ENCODE measurements around the gene MC2R. TPM values are rescaled to one million over a fixed set of nuclear protein-coding genes. Genes with fewer than 3 reads are reported as not detected.

The MC2R gene
- total RNA-seq, 4 donors from 2014 or later, result not detected

DNA sequence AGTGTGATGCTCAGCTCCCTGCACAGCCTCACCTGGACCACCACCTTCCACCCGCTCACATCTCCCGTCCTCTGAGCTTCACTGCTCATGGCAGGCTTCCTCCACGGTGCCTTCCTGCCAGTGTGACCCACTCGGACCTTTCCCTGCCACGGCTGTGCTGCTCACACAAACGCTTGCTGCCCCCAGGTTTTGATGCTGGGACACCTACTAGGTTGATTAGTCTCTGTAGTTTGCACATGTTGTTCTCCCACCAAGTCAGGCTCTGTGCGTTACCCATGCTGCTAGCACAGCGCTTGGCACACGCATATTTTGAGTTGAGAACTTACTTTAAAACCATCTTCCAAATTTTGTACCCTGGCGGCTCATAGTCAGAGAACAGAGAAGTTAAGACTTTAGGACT lies 2.1 kb downstream of the MC2R start:
- DNase-seq, result no peak
- WGBS, 2 donors, result 76% methylated on average over 10 of the region's 10 CpGs
- H3K36me3 ChIP-seq, result no peaks in the 10 kb centered on the region

DNA sequence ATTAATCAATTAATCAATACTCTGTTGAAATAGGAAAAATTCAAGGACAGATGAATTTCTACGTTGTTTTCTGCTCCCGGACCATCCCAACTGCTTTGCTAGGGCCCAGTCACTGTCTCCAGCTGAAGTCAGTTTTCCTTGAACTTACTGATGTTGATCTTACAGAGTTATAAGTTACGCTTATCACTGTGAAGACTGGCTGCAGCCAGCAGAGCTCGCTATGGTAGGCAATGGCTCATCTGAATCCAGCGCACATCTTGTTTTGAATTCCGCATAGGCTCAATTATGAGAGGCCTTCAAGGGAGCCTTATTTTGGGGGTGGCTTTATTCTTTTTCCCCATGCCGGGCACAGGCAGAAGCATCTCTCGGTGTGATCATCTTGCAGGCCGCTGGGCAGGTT lies 2.7 kb downstream of the MC2R start:
- no peak for TF ChIP-seq POLR2A (IDR thresholded peaks at IDR 0.05)
- TF ChIP-seq, protein P1, sequence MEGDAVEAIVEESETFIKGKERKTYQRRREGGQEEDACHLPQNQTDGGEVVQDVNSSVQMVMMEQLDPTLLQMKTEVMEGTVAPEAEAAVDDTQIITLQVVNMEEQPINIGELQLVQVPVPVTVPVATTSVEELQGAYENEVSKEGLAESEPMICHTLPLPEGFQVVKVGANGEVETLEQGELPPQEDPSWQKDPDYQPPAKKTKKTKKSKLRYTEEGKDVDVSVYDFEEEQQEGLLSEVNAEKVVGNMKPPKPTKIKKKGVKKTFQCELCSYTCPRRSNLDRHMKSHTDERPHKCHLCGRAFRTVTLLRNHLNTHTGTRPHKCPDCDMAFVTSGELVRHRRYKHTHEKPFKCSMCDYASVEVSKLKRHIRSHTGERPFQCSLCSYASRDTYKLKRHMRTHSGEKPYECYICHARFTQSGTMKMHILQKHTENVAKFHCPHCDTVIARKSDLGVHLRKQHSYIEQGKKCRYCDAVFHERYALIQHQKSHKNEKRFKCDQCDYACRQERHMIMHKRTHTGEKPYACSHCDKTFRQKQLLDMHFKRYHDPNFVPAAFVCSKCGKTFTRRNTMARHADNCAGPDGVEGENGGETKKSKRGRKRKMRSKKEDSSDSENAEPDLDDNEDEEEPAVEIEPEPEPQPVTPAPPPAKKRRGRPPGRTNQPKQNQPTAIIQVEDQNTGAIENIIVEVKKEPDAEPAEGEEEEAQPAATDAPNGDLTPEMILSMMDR (IDR thresholded peaks at IDR 0.05), result no peak
- DNase-seq, result no peak

More for the DNA sequence above, 2.1 kb downstream of the MC2R start:
- Histone ChIP-seq H3K4me1 (no peaks in the 10 kb centered on the region), H3K27ac (no peak overlapping the region), H3K9me3 (no peaks in the 10 kb centered on the region), H3K4me3 (replicated peaks in 1 of 3) (no peak overlapping the region), H3K27me3 (no peaks in the 10 kb centered on the region)
- TF ChIP-seq, protein P1 (IDR thresholded peaks at IDR 0.05), result no peak
- no peak for TF ChIP-seq POLR2A (IDR thresholded peaks at IDR 0.05)
- intact Hi-C loops (cut with DNase I), result no loop called here

DNA sequence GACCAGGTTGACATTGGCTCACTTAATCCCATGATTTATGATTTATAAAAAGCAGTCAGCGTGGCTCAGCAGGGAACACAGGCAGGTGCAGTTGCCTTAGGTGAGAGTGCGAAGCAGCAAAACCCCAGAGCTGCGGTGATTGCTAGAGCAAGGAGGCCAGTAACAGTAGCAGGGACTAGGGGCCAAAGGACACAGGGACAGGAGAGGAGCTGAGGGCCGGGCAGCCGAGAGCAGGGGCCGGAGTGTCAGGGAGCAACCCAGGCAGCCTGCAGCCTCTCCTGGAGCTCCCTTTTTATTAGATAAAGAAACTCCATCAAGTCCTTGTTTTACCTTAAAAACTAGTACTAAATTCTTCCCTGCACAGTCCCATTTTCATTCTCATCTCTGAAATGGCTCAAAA lies 4.3 kb downstream of the MC2R start:
- Histone ChIP-seq H3K4me3 (replicated peaks in 1 of 3) (no peak overlapping the region), H3K4me1 (no peaks in the 10 kb centered on the region), H3K36me3 (no peaks in the 10 kb centered on the region), H3K27me3 (no peaks in the 10 kb centered on the region), H3K27ac (no peak overlapping the region), H3K9me3 (no peaks in the 10 kb centered on the region)
- intact Hi-C loops (cut with DNase I), result no loop called here
- no peak for TF ChIP-seq POLR2A (IDR thresholded peaks at IDR 0.05)
- TF ChIP-seq, protein P1 (IDR thresholded peaks at IDR 0.05), result no peak
- 71 to 74% methylated on average over 6 of the region's 6 CpGs for WGBS, 2 donors
- DNase-seq, result no peak

More for the DNA sequence above, 2.7 kb downstream of the MC2R start:
- 83 to 87% methylated on average over 9 of the region's 9 CpGs for WGBS, 2 donors
- Histone ChIP-seq H3K27me3 (no peaks in the 10 kb centered on the region), H3K27ac (no peak overlapping the region), H3K36me3 (no peaks in the 10 kb centered on the region), H3K4me1 (no peaks in the 10 kb centered on the region), H3K9me3 (no peaks in the 10 kb centered on the region), H3K4me3 (replicated peaks in 1 of 3) (no peak overlapping the region)
- intact Hi-C loops (cut with DNase I), result no loop called here

DNA sequence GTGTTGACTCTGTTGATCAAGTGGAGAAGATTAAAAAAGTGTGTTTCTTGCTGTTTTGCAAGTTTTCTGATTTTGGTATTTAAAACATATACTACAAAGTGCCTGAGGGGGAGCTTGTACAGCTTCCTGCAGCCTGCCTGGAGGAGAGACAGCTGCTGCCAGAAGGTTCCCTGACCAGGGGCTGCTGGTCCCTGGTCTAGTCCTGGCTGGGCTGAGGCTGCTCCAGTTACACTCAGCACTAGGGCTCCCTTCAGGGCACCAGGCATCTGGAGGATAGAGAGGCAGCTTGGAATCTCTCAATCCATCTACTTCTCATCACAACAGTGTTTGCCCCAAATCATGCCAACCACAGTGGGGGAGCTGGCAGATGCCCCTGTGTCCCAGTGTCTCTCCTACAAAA lies 4.8 kb downstream of the MC2R start:
- Histone ChIP-seq H3K9me3 (no peaks in the 10 kb centered on the region), H3K36me3 (no peaks in the 10 kb centered on the region), H3K4me3 (replicated peaks in 1 of 3) (no peak overlapping the region), H3K27ac (no peak overlapping the region), H3K4me1 (no peaks in the 10 kb centered on the region), H3K27me3 (no peaks in the 10 kb centered on the region)
- DNase-seq, result no peak
- TF ChIP-seq, protein P1 (IDR thresholded peaks at IDR 0.05), result no peak
- TF ChIP-seq POLR2A (IDR thresholded peaks at IDR 0.05), result no peak
- intact Hi-C loops (cut with DNase I), result no loop called here

DNA sequence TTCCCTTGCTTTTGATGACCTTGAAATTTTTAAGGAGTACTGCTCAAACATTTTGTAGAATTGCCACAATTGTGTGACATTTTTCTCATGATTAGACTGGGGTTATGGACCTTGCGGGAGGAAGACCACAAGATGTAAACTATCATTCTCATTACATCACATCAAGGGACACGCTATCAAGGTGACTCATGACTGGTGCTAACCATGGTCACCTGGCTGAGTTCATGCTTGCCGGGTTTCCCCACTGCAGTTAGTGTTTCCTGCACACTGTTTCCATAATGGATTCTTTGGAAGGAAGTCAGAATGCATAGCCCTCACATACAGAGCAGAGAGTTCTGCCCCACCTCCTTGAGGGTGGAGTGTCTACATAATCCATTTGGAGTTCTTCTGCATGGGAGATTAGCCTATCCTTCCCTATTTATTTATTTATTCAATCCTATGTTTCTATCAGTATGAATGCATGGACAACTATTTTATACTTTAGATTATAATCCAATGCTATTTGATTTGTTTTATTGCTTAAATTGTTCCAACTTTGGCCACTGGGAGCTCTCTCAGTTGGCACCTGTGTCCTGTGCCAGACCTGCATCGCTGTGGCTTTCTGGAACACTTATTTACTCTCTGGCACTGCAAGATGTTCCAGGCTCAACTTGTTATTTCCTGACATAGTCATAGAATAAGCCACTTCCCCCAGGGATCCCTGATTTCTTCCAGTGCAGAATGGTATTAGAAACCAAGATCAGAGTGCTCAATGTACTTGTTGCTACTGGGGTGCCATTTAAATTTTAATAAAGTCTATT lies 6.0 kb downstream of the MC2R start:
- Histone ChIP-seq H3K27me3 (no peaks in the 10 kb centered on the region), H3K27ac (no peak overlapping the region), H3K9me3 (no peaks in the 10 kb centered on the region), H3K4me1 (no peaks in the 10 kb centered on the region), H3K4me3 (replicated peaks in 1 of 3) (no peak overlapping the region), H3K36me3 (no peaks in the 10 kb centered on the region)
- TF ChIP-seq, protein P1 (IDR thresholded peaks at IDR 0.05), result no peak
- no peak for TF ChIP-seq POLR2A (IDR thresholded peaks at IDR 0.05)
- no peak for DNase-seq
- WGBS, 2 donors, result 78 to 84% methylated on average over 4 of the region's 4 CpGs
- intact Hi-C loops (cut with DNase I), result no loop called here

All from thyroid gland (tissue), 4 donors.